ENCODE measurements around the gene ELL2.

GRCh38 chr5:95864456-95864855, 97.2 kb downstream of the ELL2 start:
- TF ChIP-seq CTCF (IDR thresholded peaks at IDR 0.05) (no peak), POLR2A (IDR thresholded peaks at IDR 0.05) (no peak)

Data from heart left ventricle (tissue), 13 donors.